Upper lobe of left lung (tissue), 6 donors: ENCODE data around the gene ECEL1. TPM values are rescaled to one million over a fixed set of nuclear protein-coding genes. Genes with fewer than 3 reads are reported as not detected.

Experiments used
- ATAC-seq, 2 donors: fragments of 200-7000 bp; cut with Tn5 transposase; one replicate each; pipeline ENCODE4 v1.9.1; 2022; ENCODE audit warnings: mild to moderate bottlenecking in 2 of 2, moderate library complexity in 2 of 2; ENCODE audit not compliant: low FRiP score in 2 of 2
- DNase-seq, 2 donors: peaks; one replicate each; pipeline ENCODE4 v3.0.0-alpha.2; 2019 to 2020
- H3K27ac ChIP-seq, 4 donors: fragments of 200-600 bp; sonication (generic); one replicate each; pipeline ENCODE4 v1.5.1; 2016 to 2019
- H3K27me3 ChIP-seq, 4 donors: fragments of 200-600 bp; sonication (generic); one replicate each; pipeline ENCODE4 v1.5.1; 2017 to 2019
- H3K36me3 ChIP-seq, 4 donors: fragments of 200-600 bp; sonication (generic); one replicate each; pipeline ENCODE4 v1.5.1; 2016 to 2019
- H3K4me1 ChIP-seq, 4 donors: fragments of 200-600 bp; sonication (generic); one replicate each; pipeline ENCODE4 v1.5.1; 2018 to 2019
- H3K4me3 ChIP-seq, 4 donors: fragments of 200-600 bp; sonication (generic); one replicate each; pipeline ENCODE4 v1.5.1; 2017 to 2019; ENCODE audit warnings: mild to moderate bottlenecking in 2 of 4, moderate library complexity in 1 of 4
- H3K9me3 ChIP-seq, 4 donors: fragments of 200-600 bp; sonication (generic); one replicate each; pipeline ENCODE4 v1.5.1; 2018 to 2019
- CTCF ChIP-seq, 6 experiments: fragments of 450-650 bp in 4 of 6; fragments of 200-600 bp in 2 of 6; sonication (generic) in 2 of 6; IDR thresholded peaks; one replicate each; pipeline ENCODE4 v1.5.1; 2016 to 2019; ENCODE audit warnings: antibody characterized with exemption in 6 of 6
- EP300 ChIP-seq, 4 donors: sonication (generic); formaldehyde crosslinking; IDR thresholded peaks; one replicate each; pipeline ENCODE4 v1.5.1; 2017; ENCODE audit warnings: antibody characterized with exemption in 4 of 4, control low read depth in 2 of 4
- POLR2A ChIP-seq, 4 donors: fragments of 450-650 bp; IDR thresholded peaks; one replicate each; pipeline ENCODE4 v1.5.1; 2016 to 2017; ENCODE audit warnings: antibody characterized with exemption in 4 of 4, mild to moderate bottlenecking in 2 of 4
- POLR2AphosphoS5 ChIP-seq, 2 donors: sonication (generic); formaldehyde crosslinking; IDR thresholded peaks; one replicate each; pipeline ENCODE4 v1.5.1; 2017; ENCODE audit warnings: antibody characterized with exemption in 2 of 2
- WGBS, 2 donors: methylation state at CpG; one replicate each; pipeline ENCODE4 v1.1.5; 2017 to 2018; 5-methylcytosine and 5-hydroxymethylcytosine counted together
- total RNA-seq, 6 donors: library from RNA; depleted of rRNA in 4 of 6; stranded (reverse); fragments of >200 nt in 4 of 6; gene quantifications; one replicate each; pipeline versions ENCODE4 v1.1.0 to v1.2.1, GENCODE V29; 2016 to 2021
- donor health status: DM: no; HTN: no; CAD: no; lungs with moderate emphysema.
- donor health status: DM: no; HTN: yes; CAD: no; lungs with severe emphysema.

The ECEL1 gene
- total RNA-seq, 6 donors from 2014 or later: 0.14 to 0.40 TPM; not detected in 4

- DNase-seq (peak in 1 of 2 donors; percentile 82), ATAC-seq (no peak)
- Histone ChIP-seq H3K27me3 (peaks cover 0 to 57% (median 26%) of the 10 kb centered on the region in 4 donors), H3K36me3 (no peaks in the 10 kb centered on the region), H3K9me3 (no peaks in the 10 kb centered on the region), H3K27ac (no peak overlapping the region), H3K4me3 (peak overlapping the region in 3 of 4 donors; percentile 13 to 25 (median 18)), H3K4me1 (peaks cover 7 to 32% (median 14%) of the 10 kb centered on the region in 4 donors)
- WGBS, 2 donors: 3% methylated on average over 32 of the region's 74 CpGs; no CpG with 5 or more reads in 1 of the 2 donors
- TF ChIP-seq POLR2A (IDR thresholded peaks at IDR 0.05) (no peak), CTCF (IDR thresholded peaks at IDR 0.05) (no peak), POLR2AphosphoS5 (IDR thresholded peaks at IDR 0.05) (no peak), EP300 (IDR thresholded peaks at IDR 0.05) (no peak)
These were observed 863 bp downstream of the ECEL1 start for GRCh38 chr2:232486558-232487384.

- H3K27me3 ChIP-seq: peaks cover 0 to 57% (median 26%) of the 10 kb centered on the region in 4 donors
- ATAC-seq (no peak), DNase-seq (peak in 1 of 2 donors; percentile 83)
- H3K4me1 ChIP-seq: peaks cover 7 to 32% (median 14%) of the 10 kb centered on the region in 4 donors
- 3 to 6% methylated on average over 24 to 47 of the region's 111 CpGs for WGBS, 2 donors
- H3K36me3 ChIP-seq: no peaks in the 10 kb centered on the region
- no peaks in the 10 kb centered on the region for H3K9me3 ChIP-seq
- H3K27ac ChIP-seq: no peak overlapping the region
- TF ChIP-seq EP300 (IDR thresholded peaks at IDR 0.05) (no peak), CTCF (IDR thresholded peaks at IDR 0.05) (no peak), POLR2AphosphoS5 (IDR thresholded peaks at IDR 0.05) (no peak), POLR2A (IDR thresholded peaks at IDR 0.05) (no peak)
- H3K4me3 ChIP-seq: no peak overlapping the region
These were observed 1.7 kb downstream of the ECEL1 start for GRCh38 chr2:232485757-232486557.

- Histone ChIP-seq H3K4me1 (peaks cover 7 to 32% (median 14%) of the 10 kb centered on the region in 4 donors), H3K27ac (no peak overlapping the region), H3K9me3 (no peaks in the 10 kb centered on the region), H3K36me3 (no peaks in the 10 kb centered on the region), H3K4me3 (no peak overlapping the region), H3K27me3 (peaks cover 0 to 57% (median 26%) of the 10 kb centered on the region in 4 donors)
- 8 to 9% methylated on average over 14 to 19 of the region's 22 CpGs for WGBS, 2 donors
- DNase-seq (peak in 1 of 2 donors; percentile 54), ATAC-seq (no peak)
- TF ChIP-seq CTCF (IDR thresholded peaks at IDR 0.05): no peak
- no peak for TF ChIP-seq POLR2A (IDR thresholded peaks at IDR 0.05)
- TF ChIP-seq EP300 (IDR thresholded peaks at IDR 0.05): no peak
- no peak for TF ChIP-seq POLR2AphosphoS5 (IDR thresholded peaks at IDR 0.05)
These were observed 2.3 kb downstream of the ECEL1 start for GRCh38 chr2:232485348-232485756.

GRCh38 chr2:232484628-232485347, 2.8 kb downstream of the ECEL1 start:
- WGBS, 2 donors: 78 to 89% methylated on average over 4 to 10 of the region's 12 CpGs
- TF ChIP-seq POLR2AphosphoS5 (IDR thresholded peaks at IDR 0.05): no peak
- TF ChIP-seq CTCF (IDR thresholded peaks at IDR 0.05): no peak
- TF ChIP-seq POLR2A (IDR thresholded peaks at IDR 0.05): no peak
- TF ChIP-seq EP300 (IDR thresholded peaks at IDR 0.05): no peak
- DNase-seq: no peak

More at GRCh38 chr2:232484628-232485347, 2.8 kb downstream of the ECEL1 start:
- peaks cover 7 to 32% (median 14%) of the 10 kb centered on the region in 4 donors for H3K4me1 ChIP-seq
- peaks cover 0 to 57% (median 26%) of the 10 kb centered on the region in 4 donors for H3K27me3 ChIP-seq
- H3K4me3 ChIP-seq: no peak overlapping the region
- no peaks in the 10 kb centered on the region for H3K9me3 ChIP-seq
- no peak for ATAC-seq
- H3K36me3 ChIP-seq: no peaks in the 10 kb centered on the region
- H3K27ac ChIP-seq: no peak overlapping the region
